ENCODE data around the gene TCL1A.

Gene TCL1A

GRCh38 chr14:95677179-95677835 is 36.6 kb downstream of the TCL1A start:
- no peak for DNase-seq (ENCODE audit: low spot score)

GRCh38 chr14:95675486-95675885 is 38.4 kb downstream of the TCL1A start:
- no peak for DNase-seq (ENCODE audit: low spot score)

GRCh38 chr14:95674613-95675012 is 39.3 kb downstream of the TCL1A start:
- DNase-seq (ENCODE audit: low spot score), result no peak

- no peak for DNase-seq (ENCODE audit: low spot score)
Observed at GRCh38 chr14:95668235-95668772, 45.6 kb downstream of the TCL1A start.

- peak; percentile 53 for DNase-seq (ENCODE audit: low spot score)
Observed at GRCh38 chr14:95667249-95667693, 46.7 kb downstream of the TCL1A start.

- DNase-seq (ENCODE audit: low spot score), result no peak
Observed at GRCh38 chr14:95666450-95666849, 47.5 kb downstream of the TCL1A start.

GRCh38 chr14:95665530-95665929 is 48.4 kb downstream of the TCL1A start:
- DNase-seq (ENCODE audit: low spot score), result peak; percentile 44

- DNase-seq (ENCODE audit: low spot score), result no peak
Observed at GRCh38 chr14:95664546-95664945, 49.4 kb downstream of the TCL1A start.

- no peak for DNase-seq (ENCODE audit: low spot score)
Observed at GRCh38 chr14:95664066-95664465, 49.9 kb downstream of the TCL1A start.

GRCh38 chr14:95663226-95663797 is 50.6 kb downstream of the TCL1A start:
- no peak for DNase-seq (ENCODE audit: low spot score)

- DNase-seq (ENCODE audit: low spot score), result no peak
Observed at GRCh38 chr14:95662376-95663186, 51.3 kb downstream of the TCL1A start.

GRCh38 chr14:95660651-95661515 is 53.0 kb downstream of the TCL1A start:
- no peak for DNase-seq (ENCODE audit: low spot score)

GRCh38 chr14:95659990-95660385 is 53.9 kb downstream of the TCL1A start:
- no peak for DNase-seq (ENCODE audit: low spot score)

Measured in iPS-NIHi11 (cell line).